ENCODE results near the gene GJD4.

DNA sequence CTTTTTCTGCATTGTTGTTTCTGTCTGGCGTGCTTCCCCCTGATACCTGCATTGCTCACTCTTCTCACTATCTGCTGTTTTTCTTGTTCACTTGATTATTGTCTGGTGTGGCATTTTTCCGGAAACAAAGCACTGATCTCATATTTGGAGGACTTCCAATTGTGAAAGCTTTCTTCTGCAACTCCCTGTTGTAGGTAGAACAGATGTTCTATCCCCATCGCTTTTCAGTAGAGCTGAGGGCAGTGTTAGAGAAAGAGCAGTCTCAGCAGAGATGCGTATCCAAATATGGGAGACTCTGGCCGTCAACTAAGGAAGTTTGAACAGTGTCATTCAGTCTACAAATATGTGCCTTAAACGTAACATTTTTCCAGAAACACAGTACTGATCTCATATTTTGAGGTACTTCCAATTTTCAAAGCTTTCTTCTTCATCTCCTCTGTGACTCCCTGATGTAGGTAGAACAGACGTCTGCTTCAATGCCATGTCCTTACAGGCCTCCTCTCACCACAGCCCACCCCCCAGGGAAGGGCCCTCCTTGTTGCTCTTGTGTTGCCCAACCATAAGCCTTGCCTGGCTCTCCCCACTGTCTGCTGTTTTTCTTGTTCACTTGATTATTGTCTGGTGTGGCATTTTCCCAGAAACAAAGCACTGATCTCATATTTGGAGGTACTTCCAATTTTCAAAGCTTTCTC is 27.1 kb upstream of the GJD4 start:
- TF ChIP-seq CTCF (IDR thresholded peaks at IDR 0.05; ENCODE audit: low read depth, low read length, poor library complexity, severe bottlenecking) = no peak
- no peak for TF ChIP-seq EZH2phosphoT487 (IDR thresholded peaks at IDR 0.05; ENCODE audit: borderline replicate concordance, low read length)
